ENCODE results near the gene BRD9. TPM values are rescaled to one million over a fixed set of nuclear protein-coding genes. Genes with fewer than 3 reads are reported as not detected.
"Not testable (repeated sequence)": the region's sequence is repeated elsewhere in the genome, so short reads cannot be mapped to it uniquely, and the experiment has no call there.

Gene BRD9
- total RNA-seq, 2 donors from 2014 or later: 17.9 to 46.2 TPM

DNA sequence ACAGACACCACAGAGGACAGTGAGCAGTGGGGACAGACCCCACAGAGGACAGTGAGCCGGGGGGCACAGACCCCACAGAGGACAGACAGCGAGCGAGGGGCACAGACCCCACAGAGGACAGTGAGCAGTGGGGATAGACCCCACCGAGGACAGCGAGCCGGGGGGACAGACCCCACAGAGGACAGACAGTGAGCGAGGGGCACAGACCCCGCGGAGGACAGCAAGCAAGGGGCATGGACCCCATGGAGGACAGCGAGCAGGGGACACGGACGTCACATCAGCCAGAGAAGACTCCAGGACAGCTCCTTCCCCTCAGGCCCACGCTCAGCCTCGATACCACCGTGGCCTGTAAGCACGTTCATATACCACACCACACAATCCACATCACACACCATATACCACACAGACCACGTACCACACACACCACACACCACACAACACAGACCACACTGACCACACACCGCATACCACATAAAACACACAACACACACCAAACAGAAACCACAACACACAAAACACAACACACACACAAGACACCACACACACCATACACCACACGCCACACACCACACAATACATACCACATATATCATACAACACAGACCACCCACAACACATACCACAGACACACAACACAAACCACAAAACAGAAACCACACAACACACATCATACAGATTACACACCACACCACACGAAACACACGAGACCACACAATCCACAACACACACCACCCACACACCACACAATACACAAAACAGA lies 36.6 kb downstream of the BRD9 start:
- Histone ChIP-seq H3K36me3 (no peaks in the 10 kb centered on the region), H3K27me3 (replicated peaks; ENCODE audit: insufficient read depth) (peaks cover 8% of the 10 kb centered on the region), H3K27ac (no peak overlapping the region), H3K9me3 (no peaks in the 10 kb centered on the region), H3K4me1 (replicated peaks) (no peaks in the 10 kb centered on the region), H3K4me3 (no peak overlapping the region)
- WGBS: 70% methylated on average over 21 of the region's 21 CpGs
- DNase-seq (ENCODE audit: low spot score): no peak
- intact Hi-C loops (cut with DNase I): no loop called here
- TF ChIP-seq, protein P1, sequence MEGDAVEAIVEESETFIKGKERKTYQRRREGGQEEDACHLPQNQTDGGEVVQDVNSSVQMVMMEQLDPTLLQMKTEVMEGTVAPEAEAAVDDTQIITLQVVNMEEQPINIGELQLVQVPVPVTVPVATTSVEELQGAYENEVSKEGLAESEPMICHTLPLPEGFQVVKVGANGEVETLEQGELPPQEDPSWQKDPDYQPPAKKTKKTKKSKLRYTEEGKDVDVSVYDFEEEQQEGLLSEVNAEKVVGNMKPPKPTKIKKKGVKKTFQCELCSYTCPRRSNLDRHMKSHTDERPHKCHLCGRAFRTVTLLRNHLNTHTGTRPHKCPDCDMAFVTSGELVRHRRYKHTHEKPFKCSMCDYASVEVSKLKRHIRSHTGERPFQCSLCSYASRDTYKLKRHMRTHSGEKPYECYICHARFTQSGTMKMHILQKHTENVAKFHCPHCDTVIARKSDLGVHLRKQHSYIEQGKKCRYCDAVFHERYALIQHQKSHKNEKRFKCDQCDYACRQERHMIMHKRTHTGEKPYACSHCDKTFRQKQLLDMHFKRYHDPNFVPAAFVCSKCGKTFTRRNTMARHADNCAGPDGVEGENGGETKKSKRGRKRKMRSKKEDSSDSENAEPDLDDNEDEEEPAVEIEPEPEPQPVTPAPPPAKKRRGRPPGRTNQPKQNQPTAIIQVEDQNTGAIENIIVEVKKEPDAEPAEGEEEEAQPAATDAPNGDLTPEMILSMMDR (IDR thresholded peaks at IDR 0.05): no peak
- TF ChIP-seq POLR2AphosphoS5 (IDR thresholded peaks at IDR 0.05): no peak
- no peak for TF ChIP-seq POLR2A (IDR thresholded peaks at IDR 0.05)

DNA sequence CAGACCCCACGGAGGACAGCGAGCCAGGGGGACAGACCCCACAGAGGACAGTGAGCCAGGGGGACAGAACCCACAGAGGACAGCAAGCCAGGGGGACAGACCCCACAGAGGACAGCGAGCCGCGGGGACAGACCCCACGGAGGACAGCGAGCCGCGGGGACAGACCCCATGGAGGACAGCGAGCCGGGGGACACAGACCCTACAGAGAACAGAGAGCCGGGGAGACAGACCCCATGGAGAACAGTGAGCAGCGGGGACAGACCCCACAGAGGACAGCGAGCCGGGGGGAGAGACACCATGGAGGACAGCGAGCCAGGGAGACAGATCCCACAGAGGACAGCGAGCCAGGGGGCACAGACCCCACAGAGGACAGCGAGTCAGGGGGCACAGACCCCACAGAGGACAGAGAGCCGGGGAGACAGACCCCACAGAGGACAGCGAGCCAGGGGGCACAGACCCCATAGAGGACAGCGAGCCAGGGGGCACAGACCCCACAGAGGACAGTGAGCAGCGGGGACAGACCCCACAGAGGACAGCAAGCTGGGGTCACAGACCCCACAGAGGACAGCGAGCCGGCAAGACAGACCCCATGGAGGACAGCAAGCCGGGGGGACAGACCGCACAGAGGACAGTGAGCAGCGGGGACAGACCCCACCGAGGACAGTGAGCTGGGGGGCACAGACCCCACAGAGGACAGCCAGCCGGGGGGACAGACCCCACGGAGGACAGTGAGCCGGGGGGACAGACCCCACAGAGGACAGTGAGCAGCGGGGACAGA lies 37.4 kb downstream of the BRD9 start:
- H3K27me3 ChIP-seq (replicated peaks; ENCODE audit: insufficient read depth): peaks cover 8% of the 10 kb centered on the region
- intact Hi-C loops (cut with DNase I): no loop called here
- no peak for DNase-seq (ENCODE audit: low spot score)
- no peak overlapping the region for H3K4me3 ChIP-seq
- 84% methylated on average over 32 of the region's 32 CpGs for WGBS
- H3K27ac ChIP-seq: no peak overlapping the region
- H3K9me3 ChIP-seq: no peaks in the 10 kb centered on the region
- no peaks in the 10 kb centered on the region for H3K4me1 ChIP-seq (replicated peaks)
- TF ChIP-seq, protein P1 (IDR thresholded peaks at IDR 0.05): no peak
- TF ChIP-seq POLR2A (IDR thresholded peaks at IDR 0.05): no peak
- TF ChIP-seq POLR2AphosphoS5 (IDR thresholded peaks at IDR 0.05): no peak
- no peaks in the 10 kb centered on the region for H3K36me3 ChIP-seq

GRCh38 chr5:854217-854616 lies 38.4 kb downstream of the BRD9 start:
- no peak overlapping the region for H3K27ac ChIP-seq
- DNase-seq (ENCODE audit: low spot score): no peak
- H3K4me1 ChIP-seq (replicated peaks): no peaks in the 10 kb centered on the region
- no peak for TF ChIP-seq POLR2AphosphoS5 (IDR thresholded peaks at IDR 0.05)
- TF ChIP-seq, protein P1 (IDR thresholded peaks at IDR 0.05): no peak
- TF ChIP-seq POLR2A (IDR thresholded peaks at IDR 0.05): no peak
- no peaks in the 10 kb centered on the region for H3K9me3 ChIP-seq
- WGBS: 81% methylated on average over 13 of the region's 13 CpGs
- intact Hi-C loops (cut with DNase I): no loop called here
- H3K36me3 ChIP-seq: no peaks in the 10 kb centered on the region
- H3K4me3 ChIP-seq: no peak overlapping the region
- H3K27me3 ChIP-seq (replicated peaks; ENCODE audit: insufficient read depth): peaks cover 13% of the 10 kb centered on the region

- not testable (repeated sequence) for DNase-seq (ENCODE audit: low spot score)
Measured at GRCh38 chr5:853416-854090, 39.0 kb downstream of the BRD9 start.

More at GRCh38 chr5:853416-854090, 39.0 kb downstream of the BRD9 start:
- intact Hi-C loops (cut with DNase I); H3K36me3 ChIP-seq; H3K4me1 ChIP-seq (replicated peaks); H3K9me3 ChIP-seq; H3K4me3 ChIP-seq; H3K27ac ChIP-seq: not testable (repeated sequence)
- WGBS: 82% methylated on average over 18 of the region's 18 CpGs
- H3K27me3 ChIP-seq (replicated peaks; ENCODE audit: insufficient read depth): peaks cover 13% of the 10 kb centered on the region

All from prostate gland (tissue), 2 donors.